HCT116 (cell line): ENCODE data around the gene TELO2.

ENCODE experiments used
- CTCF ChIP-seq, 3 experiments: fragments of 200-600 bp in 1 of 3; sonication (generic) in 1 of 3; IDR thresholded peaks in 2 of 3; conservative IDR thresholded peaks in 1 of 3; 2 replicates each; pipeline ENCODE4 v1.5.1; 2012 to 2017; ENCODE audit warnings: low read depth in 2 of 3, low read length in 2 of 3, antibody characterized with exemption in 1 of 3, borderline replicate concordance in 1 of 3, control low read depth in 1 of 3, mild to moderate bottlenecking in 1 of 3, mixed read lengths in 1 of 3, mixed run types in 1 of 3, moderate library complexity in 1 of 3; ENCODE audit not compliant: insufficient read depth in 1 of 3
- EZH2 ChIP-seq: fragments of 200-600 bp; sonication (generic); IDR thresholded peaks from 2 replicates; pipeline ENCODE4 v1.6.1; 2017; ENCODE audit warnings: antibody characterized with exemption, mixed run types
- EZH2phosphoT487 ChIP-seq: fragments of 200-600 bp; IDR thresholded peaks from 2 replicates; pipeline ENCODE4 v1.6.1; 2018; ENCODE audit warnings: antibody characterized with exemption, borderline replicate concordance
- JUND ChIP-seq: IDR thresholded peaks from 2 replicates; pipeline ENCODE4 v1.6.1; 2012
- POLR2A ChIP-seq: IDR thresholded peaks from 2 replicates; pipeline ENCODE4 v1.7.0; 2011; ENCODE audit warnings: borderline replicate concordance; ENCODE audit not compliant: insufficient read depth, insufficient read length; ENCODE audit errors: extremely low read depth
- RAD21 ChIP-seq: IDR thresholded peaks from 2 replicates; pipeline ENCODE4 v1.6.1; 2012; ENCODE audit warnings: low read depth, mild to moderate bottlenecking
- REST ChIP-seq: IDR thresholded peaks from 2 replicates; pipeline ENCODE4 v1.6.1; 2012; ENCODE audit warnings: low read depth
- TCF7L2 ChIP-seq: IDR thresholded peaks from 2 replicates; pipeline ENCODE4 v1.7.0; 2011; ENCODE audit warnings: borderline replicate concordance, inconsistent platforms; ENCODE audit not compliant: insufficient read depth, insufficient read length; ENCODE audit errors: extremely low read depth

- no peak for TF ChIP-seq EZH2phosphoT487
- no peak for TF ChIP-seq CTCF (IDR thresholded peaks at IDR 0.05 in 2 of 3, conservative IDR thresholded peaks at IDR 0.05 in 1 of 3; ENCODE audit: borderline replicate concordance in 1 of 3, insufficient read depth in 1 of 3, low read depth in 2 of 3, low read length in 2 of 3)
- no peak for TF ChIP-seq EZH2
- TF ChIP-seq POLR2A, result no peak
- no peak for TF ChIP-seq RAD21
- TF ChIP-seq REST, result no peak
- TF ChIP-seq JUND, result no peak
- TF ChIP-seq TCF7L2, result no peak
These were observed 21.5 kb upstream of the TELO2 start for GRCh38 chr16:1471569-1472194.
